H1 (cell line): ENCODE results near the gene RNU6-9. TPM values are rescaled to one million over a fixed set of nuclear protein-coding genes. Genes with fewer than 3 reads are reported as not detected.

ENCODE experiments used
- BCL11A ChIP-seq, 2 experiments: IDR thresholded peaks; one replicate each; pipeline ENCODE4 v1.6.1; 2011; ENCODE audit warnings: low read depth in 2 of 2, low read length in 2 of 2, mild to moderate bottlenecking in 2 of 2
- CBX5 ChIP-seq: fragments of 300-800, 300-1000 bp; sonication (generic); IDR thresholded peaks from 2 replicates; pipeline ENCODE4 v1.7.1; 2016; ENCODE audit warnings: antibody characterized with exemption, low read length, low read depth
- FOSL1 ChIP-seq: IDR thresholded peaks from 2 replicates; pipeline ENCODE4 v1.6.1; 2011; ENCODE audit warnings: mild to moderate bottlenecking, low read depth, low read length, moderate library complexity; ENCODE audit not compliant: insufficient read depth
- JUN ChIP-seq: IDR thresholded peaks from 2 replicates; pipeline ENCODE4 v1.6.1; 2011; ENCODE audit warnings: low read depth, mild to moderate bottlenecking, improper control_type of control experiment, low read length
- SIN3A ChIP-seq, 2 experiments: IDR thresholded peaks in 1 of 2; conservative IDR thresholded peaks in 1 of 2; 2 replicates each; pipeline ENCODE4 v1.6.1; 2011 to 2012; ENCODE audit warnings: low read length in 2 of 2, improper control_type of control experiment in 1 of 2, low read depth in 1 of 2, mild to moderate bottlenecking in 1 of 2
- SRF ChIP-seq: IDR thresholded peaks from 2 replicates; pipeline ENCODE4 v1.6.1; 2011; ENCODE audit warnings: mild to moderate bottlenecking, low read depth, low read length, moderate library complexity
- SUZ12 ChIP-seq: fragments of 200-600 bp; sonication (generic); IDR thresholded peaks from 2 replicates; pipeline ENCODE4 v1.6.1; 2012; ENCODE audit warnings: mild to moderate bottlenecking, inconsistent platforms, low read length, moderate library complexity, mixed read lengths
- TEAD4 ChIP-seq: IDR thresholded peaks from 2 replicates; pipeline ENCODE4 v1.6.1; 2012; ENCODE audit warnings: low read depth, low read length, inconsistent platforms, mixed read lengths
- polyA plus RNA-seq, 7 experiments: library from polyadenylated mRNA; depleted of rRNA in 3 of 7; stranded (reverse) in 5 of 7; unstranded in 2 of 7; fragments of >200 nt in 5 of 7; fragments of 200-250 nt in 2 of 7; gene quantifications; 1 replicate in 5 of 7; 2 replicates in 1 of 7; 4 replicates in 1 of 7; pipeline versions ENCODE4 v1.2.1 to v1.2.3, GENCODE V29; 2011 to 2013; ENCODE audit warnings: missing spikeins in 2 of 7, mixed read lengths in 2 of 7
- total RNA-seq: library from RNA; stranded (reverse); fragmentation: NEBNext Ultra II Directional; extraction: Animal tissue kit (Norgen Biotek cat#: 25700); gene quantifications from 2 replicates; pipeline ENCODE4 v1.2.1, GENCODE V29; 2021

The RNU6-9 gene
- total and polyA plus RNA-seq, 2 of the 8 experiments (the other 6 are each of a cell fraction or from before 2014, with no cell fraction given), result not detected

DNA sequence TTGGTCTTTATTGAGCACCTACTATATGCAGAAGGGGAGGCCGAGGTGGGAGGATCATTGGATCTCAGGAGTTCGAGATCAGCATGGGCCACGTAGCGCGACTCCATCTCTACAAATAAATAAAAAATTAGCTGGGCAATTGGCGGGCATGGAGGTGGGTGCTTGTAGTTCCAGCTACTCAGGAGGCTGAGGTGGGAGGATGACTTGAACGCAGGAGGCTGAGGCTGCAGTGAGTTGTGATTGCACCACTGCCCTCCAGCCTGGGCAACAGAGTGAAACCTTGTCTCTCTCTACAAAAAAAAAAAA lies 30.0 kb upstream of the RNU6-9 start (continued):
- no peak for TF ChIP-seq SUZ12
- no peak for TF ChIP-seq FOSL1
- TF ChIP-seq CBX5, result no peak
- TF ChIP-seq SRF, result no peak
- TF ChIP-seq SIN3A (conservative IDR thresholded peaks at IDR 0.05 in 1 of 2, IDR thresholded peaks at IDR 0.05 in 1 of 2; ENCODE audit: low read depth in 1 of 2, low read length in 2 of 2), result no peak
- no peak for TF ChIP-seq BCL11A (IDR thresholded peaks at IDR 0.05; ENCODE audit: low read depth in 2 of 2, low read length in 2 of 2)
- no peak for TF ChIP-seq TEAD4
- TF ChIP-seq JUN, result no peak
